GM23248 (cell line): ENCODE data around the gene CSRNP3. TPM values are rescaled to one million over a fixed set of nuclear protein-coding genes. Genes with fewer than 3 reads are reported as not detected.

Experiments used
- DNase-seq: peaks from one replicate; pipeline ENCODE4 v3.0.0-alpha.2; 2015
- H2AFZ ChIP-seq: fragments of 200-600 bp; sonication (generic); 2 replicates; pipeline ENCODE4 v1.6.1; 2016; ENCODE audit warnings: antibody characterized with exemption
- H3F3A ChIP-seq: fragments of 200-600 bp; sonication (generic); 2 replicates; pipeline ENCODE4 v1.6.1; 2016; ENCODE audit warnings: mild to moderate bottlenecking, antibody characterized with exemption, mixed run types; ENCODE audit not compliant: insufficient read depth
- H3K27ac ChIP-seq: fragments of 200-600 bp; sonication (generic); 2 replicates; pipeline ENCODE4 v1.5.1; 2016; ENCODE audit warnings: mild to moderate bottlenecking
- H3K27me3 ChIP-seq: fragments of 200-600 bp; sonication (generic); replicated peaks from 2 replicates; pipeline ENCODE4 v1.6.1; 2016; ENCODE audit warnings: mild to moderate bottlenecking; ENCODE audit not compliant: insufficient read depth
- H3K36me3 ChIP-seq: fragments of 200-600 bp; sonication (generic); 2 replicates; pipeline ENCODE4 v1.6.1; 2016; ENCODE audit warnings: low read depth, mild to moderate bottlenecking
- H3K4me1 ChIP-seq: fragments of 200-600 bp; sonication (generic); 2 replicates; pipeline ENCODE4 v1.6.1; 2016; ENCODE audit warnings: mild to moderate bottlenecking; ENCODE audit not compliant: insufficient read depth
- H3K4me2 ChIP-seq: fragments of 200-600 bp; sonication (generic); one replicate; pipeline ENCODE4 v1.6.1; 2016; ENCODE audit warnings: mild to moderate bottlenecking; ENCODE audit not compliant: unreplicated experiment
- H3K4me3 ChIP-seq: fragments of 200-600 bp; sonication (generic); 2 replicates; pipeline ENCODE4 v1.5.1; 2016; ENCODE audit warnings: mild to moderate bottlenecking
- H3K79me2 ChIP-seq: fragments of 200-600 bp; sonication (generic); 2 replicates; pipeline ENCODE4 v1.6.1; 2016; ENCODE audit warnings: mild to moderate bottlenecking; ENCODE audit not compliant: insufficient read depth
- H3K9ac ChIP-seq: fragments of 200-600 bp; sonication (generic); 2 replicates; pipeline ENCODE4 v1.6.1; 2016; ENCODE audit warnings: mild to moderate bottlenecking
- H3K9me2 ChIP-seq: fragments of 200-600 bp; sonication (generic); 2 replicates; pipeline ENCODE4 v1.6.1; 2016; ENCODE audit warnings: mixed run types, mild to moderate bottlenecking, moderate library complexity; ENCODE audit not compliant: insufficient read depth
- H3K9me3 ChIP-seq: fragments of 200-600 bp; sonication (generic); one replicate; pipeline ENCODE4 v1.6.1; 2017; ENCODE audit warnings: low read depth
- H4K20me1 ChIP-seq: fragments of 200-600 bp; sonication (generic); 2 replicates; pipeline ENCODE4 v1.6.0; 2016; ENCODE audit not compliant: insufficient read depth
- EZH2 ChIP-seq: fragments of 200-600 bp; sonication (generic); IDR thresholded peaks from 2 replicates; pipeline ENCODE4 v1.6.1; 2018; ENCODE audit warnings: antibody characterized with exemption, mild to moderate bottlenecking; ENCODE audit not compliant: insufficient read depth, poor library complexity, severe bottlenecking
- EZH2phosphoT487 ChIP-seq: fragments of 200-600 bp; sonication (generic); IDR thresholded peaks from 2 replicates; pipeline ENCODE4 v1.6.1; 2018; ENCODE audit warnings: antibody characterized with exemption, moderate library complexity, mild to moderate bottlenecking, low read depth; ENCODE audit not compliant: insufficient read depth
- WGBS, 2 experiments: methylation state at CpG; one replicate each; pipeline ENCODE4 v1.1.6; 2015 to 2017; ENCODE audit warnings: low lambda C conversion rate in 2 of 2, low coverage in 1 of 2; ENCODE audit errors: missing lambda C conversion rate in 2 of 2; 5-methylcytosine and 5-hydroxymethylcytosine counted together
- in situ Hi-C: fragments of 300-500 bp; cut with MboI; formaldehyde crosslinking; loops from 2 replicates; pipeline ENCODE4 v1.15.0; 2020
- polyA plus RNA-seq: library from polyadenylated mRNA; unstranded; fragments of >200 nt; fragmentation: Nextera tagmentation; extraction: Ambion mirVana; gene quantifications from 2 replicates; pipeline ENCODE4 v1.2.1, GENCODE V29; 2016
- total RNA-seq: library from RNA; depleted of rRNA; stranded (reverse); fragments of >200 nt; shearing (Covaris generic); gene quantifications from 2 replicates; pipeline ENCODE4 v1.2.3, GENCODE V29; 2014

Gene CSRNP3
- total and polyA plus RNA-seq, 2 experiments from 2014 or later = 0.43 to 0.73 TPM

DNA sequence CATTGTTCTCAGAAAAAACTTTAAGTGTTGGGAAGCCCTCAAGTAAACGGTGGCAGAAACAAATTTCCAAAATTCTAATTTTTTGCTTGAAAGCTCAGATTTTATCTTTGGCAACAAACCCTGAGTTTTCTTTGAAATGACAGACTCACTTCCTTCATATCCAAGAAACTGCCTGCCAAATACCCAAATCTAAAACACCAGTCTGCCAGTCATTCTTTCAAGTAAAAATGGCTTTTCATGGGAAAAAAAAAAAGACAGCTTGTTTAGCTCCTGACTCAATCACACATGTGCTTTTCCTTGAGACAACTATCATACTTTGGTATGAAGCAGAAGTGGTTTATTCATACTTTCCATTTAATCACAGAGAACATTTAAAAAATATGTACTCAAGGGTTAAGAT is 40.6 kb upstream of the CSRNP3 start:
- Histone ChIP-seq H3F3A (no peaks in the 10 kb centered on the region), H3K4me1 (peaks cover 7% of the 10 kb centered on the region), H3K9me3 (no peaks in the 10 kb centered on the region), H3K27ac (peak overlapping the region; percentile 43), H3K4me2 (no peak overlapping the region), H4K20me1 (no peaks in the 10 kb centered on the region), H3K36me3 (no peaks in the 10 kb centered on the region), H3K79me2 (no peaks in the 10 kb centered on the region), H3K27me3 (no peaks in the 10 kb centered on the region), H3K4me3 (no peak overlapping the region), H2AFZ (no peak overlapping the region), H3K9me2 (no peaks in the 10 kb centered on the region), H3K9ac (no peak overlapping the region)
- TF ChIP-seq EZH2phosphoT487 = no peak
- TF ChIP-seq EZH2 = no peak
- peak; percentile 70 for DNase-seq
- 0 to 5% methylated on average over 1 of the region's 1 CpG for WGBS, 2 experiments
- in situ Hi-C loops = no loop called here

DNA sequence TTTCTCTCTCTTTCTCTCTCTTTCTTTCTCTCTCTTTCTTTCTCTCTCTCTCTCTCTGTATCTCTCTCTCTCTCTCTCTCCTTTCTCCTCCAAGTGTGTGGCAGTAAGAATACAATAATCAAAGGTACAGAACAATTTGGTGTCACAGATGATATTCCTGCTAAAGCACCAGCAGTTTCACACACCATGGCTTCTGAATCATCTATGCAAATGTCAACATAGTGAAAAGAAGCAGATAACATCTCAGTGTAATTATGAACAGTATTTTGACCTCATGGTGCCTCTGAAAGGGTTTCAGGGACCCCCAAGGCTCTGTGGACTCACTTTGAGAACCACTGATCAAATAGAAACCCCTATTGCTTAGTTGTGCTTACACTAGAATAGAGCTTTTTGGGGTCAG is 38.5 kb upstream of the CSRNP3 start:
- TF ChIP-seq EZH2 (no peak), EZH2phosphoT487 (no peak)
- H4K20me1 ChIP-seq = no peaks in the 10 kb centered on the region
- no peak for DNase-seq
- no peaks in the 10 kb centered on the region for H3K9me2 ChIP-seq
- H3K27me3 ChIP-seq = no peaks in the 10 kb centered on the region
- no peaks in the 10 kb centered on the region for H3K79me2 ChIP-seq
- in situ Hi-C loops = no loop called here
- no peaks in the 10 kb centered on the region for H3K36me3 ChIP-seq
- H3K4me1 ChIP-seq = peaks cover 7% of the 10 kb centered on the region
- H3K4me2 ChIP-seq = no peak overlapping the region
- no peak overlapping the region for H3K9ac ChIP-seq
- no peaks in the 10 kb centered on the region for H3K9me3 ChIP-seq
- no peak overlapping the region for H2AFZ ChIP-seq
- no peak overlapping the region for H3K4me3 ChIP-seq
- no peak overlapping the region for H3K27ac ChIP-seq
- H3F3A ChIP-seq = no peaks in the 10 kb centered on the region

DNA sequence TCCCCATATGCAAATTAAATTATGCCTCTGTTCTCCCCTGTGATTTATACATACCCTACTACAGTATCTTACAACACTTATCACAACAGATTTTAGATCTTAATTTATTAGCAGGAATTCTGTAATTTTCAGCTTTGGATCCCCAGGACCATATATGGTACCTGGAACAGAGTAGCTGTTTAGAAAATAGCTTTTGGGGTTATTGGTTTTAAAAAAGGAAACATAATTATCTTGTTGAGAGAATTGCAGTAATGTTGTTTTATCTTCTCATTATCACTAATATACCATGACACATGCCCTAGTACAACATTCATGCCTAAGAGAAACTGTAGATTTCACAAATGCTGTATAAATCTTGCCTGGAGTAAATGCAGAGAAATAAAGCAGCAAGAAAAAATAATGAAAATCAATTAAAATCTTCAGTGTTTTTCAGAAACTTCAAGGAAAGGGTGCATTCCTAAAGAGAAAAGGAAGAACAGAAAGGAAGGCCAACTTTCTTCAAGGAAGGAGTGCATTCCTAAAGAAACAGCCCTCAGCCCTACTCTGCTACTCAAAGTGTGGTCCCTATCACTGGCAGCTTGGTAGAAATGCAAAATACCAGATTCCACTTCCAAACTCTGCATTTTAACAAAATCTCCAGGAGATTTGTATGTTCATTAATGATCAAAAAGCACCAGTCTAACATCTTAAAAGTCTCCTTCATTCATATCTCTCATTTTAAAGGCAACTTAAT is 37.1 kb upstream of the CSRNP3 start:
- H4K20me1 ChIP-seq = no peaks in the 10 kb centered on the region
- peaks cover 7% of the 10 kb centered on the region for H3K4me1 ChIP-seq
- no peaks in the 10 kb centered on the region for H3K36me3 ChIP-seq
- no peak overlapping the region for H3K4me2 ChIP-seq
- no peak overlapping the region for H3K27ac ChIP-seq
- no peak for DNase-seq
- in situ Hi-C loops = no loop called here
- H3K9me3 ChIP-seq = no peaks in the 10 kb centered on the region
- H2AFZ ChIP-seq = no peak overlapping the region
- H3K9me2 ChIP-seq = no peaks in the 10 kb centered on the region
- H3K79me2 ChIP-seq = no peaks in the 10 kb centered on the region
- H3K27me3 ChIP-seq = no peaks in the 10 kb centered on the region
- TF ChIP-seq EZH2 (no peak), EZH2phosphoT487 (no peak)
- no peak overlapping the region for H3K9ac ChIP-seq
- H3F3A ChIP-seq = no peaks in the 10 kb centered on the region
- H3K4me3 ChIP-seq = no peak overlapping the region

DNA sequence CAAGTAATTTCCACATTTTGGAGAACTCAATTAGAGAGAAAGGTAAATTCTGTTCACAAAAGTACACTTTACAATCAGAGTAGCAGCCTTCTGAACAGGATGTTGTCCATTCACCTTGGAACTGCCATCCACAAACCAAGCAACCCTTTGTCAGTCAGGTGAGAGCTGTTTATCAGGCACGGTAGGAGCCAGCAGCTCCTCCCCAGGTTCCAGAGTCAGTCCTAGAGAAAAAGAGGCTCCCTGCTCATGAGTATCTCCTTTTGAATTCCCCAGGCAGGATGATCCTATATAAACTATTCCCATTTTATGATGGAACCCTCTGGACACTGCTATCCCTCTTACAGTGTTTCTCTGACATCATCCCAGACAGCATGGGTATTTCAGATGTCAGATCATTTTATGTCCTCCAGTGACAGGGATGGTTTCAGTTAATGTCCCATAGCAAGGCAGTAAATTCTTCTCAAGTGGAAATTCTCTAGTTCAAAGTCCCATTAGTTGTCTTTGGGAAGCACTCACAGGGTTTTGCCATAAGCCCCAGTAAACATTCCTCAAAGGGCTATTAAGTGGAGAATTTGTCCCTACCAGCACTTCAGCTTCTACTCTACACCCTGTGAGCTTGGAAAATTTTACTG is 34.5 kb upstream of the CSRNP3 start:
- Histone ChIP-seq H3K9me3 (no peaks in the 10 kb centered on the region), H3F3A (no peaks in the 10 kb centered on the region), H3K36me3 (no peaks in the 10 kb centered on the region), H2AFZ (no peak overlapping the region), H3K9ac (no peak overlapping the region), H3K4me3 (no peak overlapping the region), H3K9me2 (no peaks in the 10 kb centered on the region), H3K27me3 (no peaks in the 10 kb centered on the region), H3K4me2 (no peak overlapping the region), H3K79me2 (no peaks in the 10 kb centered on the region), H3K4me1 (no peaks in the 10 kb centered on the region), H3K27ac (no peak overlapping the region), H4K20me1 (no peaks in the 10 kb centered on the region)
- WGBS, 2 experiments = 88 to 90% methylated on average over 1 of the region's 1 CpG
- TF ChIP-seq EZH2 = no peak
- no peak for TF ChIP-seq EZH2phosphoT487
- in situ Hi-C loops = no loop called here
- DNase-seq = no peak
